ENCODE results near the gene UBN2. TPM values are rescaled to one million over a fixed set of nuclear protein-coding genes. Genes with fewer than 3 reads are reported as not detected.

Gene UBN2
- total and polyA plus RNA-seq, 2 of the 13 experiments (the other 11 are each of a cell fraction or from before 2014, with no cell fraction given), result 5.6 to 5.7 TPM

GRCh38 chr7:139321071-139321745 lies 90.2 kb downstream of the UBN2 start (continued):
- TF ChIP-seq KLF15 (CRISPR knock-in tag; IDR thresholded peaks at IDR 0.05; ENCODE audit: borderline replicate concordance) (no peak), UBTF (CRISPR knock-in tag; IDR thresholded peaks at IDR 0.05) (no peak), ZNF501 (CRISPR knock-in tag; IDR thresholded peaks at IDR 0.05) (0 out of 2 replicates have a peak, but pooled peaks have one; percentile 10), NFKBIZ (CRISPR knock-in tag; IDR thresholded peaks at IDR 0.05) (no peak), ZNF609 (CRISPR knock-in tag; IDR thresholded peaks at IDR 0.05; ENCODE audit: borderline replicate concordance) (no peak), RNF219 (CRISPR knock-in tag; IDR thresholded peaks at IDR 0.05) (no peak), ZNF343 (CRISPR knock-in tag; IDR thresholded peaks at IDR 0.05) (no peak), DMAP1 (CRISPR knock-in tag; IDR thresholded peaks at IDR 0.05) (no peak), ZBTB43 (CRISPR knock-in tag; conservative IDR thresholded peaks at IDR 0.05) (no peak), BCL6 (CRISPR knock-in tag; IDR thresholded peaks at IDR 0.05) (no peak), HHEX (CRISPR knock-in tag; IDR thresholded peaks at IDR 0.05) (no peak), ZFP90 (CRISPR knock-in tag; IDR thresholded peaks at IDR 0.05; ENCODE audit: borderline replicate concordance) (no peak), ZNF660 (CRISPR knock-in tag; IDR thresholded peaks at IDR 0.05; ENCODE audit: borderline replicate concordance, low read depth) (no peak), SOX13 (IDR thresholded peaks at IDR 0.05) (no peak), SOX13 (CRISPR knock-in tag; conservative IDR thresholded peaks at IDR 0.05 in 1 of 2, IDR thresholded peaks at IDR 0.05 in 1 of 2) (no peak), ATAD3A (CRISPR knock-in tag; IDR thresholded peaks at IDR 0.05) (no peak), SMC3 (IDR thresholded peaks at IDR 0.05; ENCODE audit: low read length) (peak; percentile 59), MAX (IDR thresholded peaks at IDR 0.05) (0 out of 2 replicates have a peak, but pooled peaks have one; percentile 47)
